ENCODE data around the gene CRACR2B. TPM values are rescaled to one million over a fixed set of nuclear protein-coding genes. Genes with fewer than 3 reads are reported as not detected.

CRACR2B gene
- total and polyA plus RNA-seq, 2 of the 13 experiments (the other 11 are each of a cell fraction or from before 2014, with no cell fraction given), result 14.9 to 21.0 TPM

GRCh38 chr11:813456-814096 lies 14.1 kb upstream of the CRACR2B start (continued):
- 0 out of 2 replicates have a peak, but pooled peaks have one; percentile 36 for TF ChIP-seq ZNF274 (CRISPR knock-in tag; IDR thresholded peaks at IDR 0.05)
- TF ChIP-seq ZNF572 (CRISPR knock-in tag; IDR thresholded peaks at IDR 0.05), result no peak
- no peak for TF ChIP-seq SMARCC2 (IDR thresholded peaks at IDR 0.05)
- no peak for TF ChIP-seq PRMT3 (CRISPR knock-in tag; IDR thresholded peaks at IDR 0.05; ENCODE audit: borderline replicate concordance, low read depth)
- no peak for TF ChIP-seq ASH2L (IDR thresholded peaks at IDR 0.05; ENCODE audit: insufficient read length, low read depth, low read length)
- TF ChIP-seq, protein P1, sequence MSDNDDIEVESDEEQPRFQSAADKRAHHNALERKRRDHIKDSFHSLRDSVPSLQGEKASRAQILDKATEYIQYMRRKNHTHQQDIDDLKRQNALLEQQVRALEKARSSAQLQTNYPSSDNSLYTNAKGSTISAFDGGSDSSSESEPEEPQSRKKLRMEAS (IDR thresholded peaks at IDR 0.05), result no peak
- TF ChIP-seq PAF1 (CRISPR knock-in tag; IDR thresholded peaks at IDR 0.05), result peak; percentile 91
- TF ChIP-seq AKAP8 (CRISPR knock-in tag; IDR thresholded peaks at IDR 0.05), result peak; percentile 49; the same call in 1 of the 2 replicates
- no peak for TF ChIP-seq NFKBIZ (CRISPR knock-in tag; IDR thresholded peaks at IDR 0.05)
- TF ChIP-seq, protein P2, sequence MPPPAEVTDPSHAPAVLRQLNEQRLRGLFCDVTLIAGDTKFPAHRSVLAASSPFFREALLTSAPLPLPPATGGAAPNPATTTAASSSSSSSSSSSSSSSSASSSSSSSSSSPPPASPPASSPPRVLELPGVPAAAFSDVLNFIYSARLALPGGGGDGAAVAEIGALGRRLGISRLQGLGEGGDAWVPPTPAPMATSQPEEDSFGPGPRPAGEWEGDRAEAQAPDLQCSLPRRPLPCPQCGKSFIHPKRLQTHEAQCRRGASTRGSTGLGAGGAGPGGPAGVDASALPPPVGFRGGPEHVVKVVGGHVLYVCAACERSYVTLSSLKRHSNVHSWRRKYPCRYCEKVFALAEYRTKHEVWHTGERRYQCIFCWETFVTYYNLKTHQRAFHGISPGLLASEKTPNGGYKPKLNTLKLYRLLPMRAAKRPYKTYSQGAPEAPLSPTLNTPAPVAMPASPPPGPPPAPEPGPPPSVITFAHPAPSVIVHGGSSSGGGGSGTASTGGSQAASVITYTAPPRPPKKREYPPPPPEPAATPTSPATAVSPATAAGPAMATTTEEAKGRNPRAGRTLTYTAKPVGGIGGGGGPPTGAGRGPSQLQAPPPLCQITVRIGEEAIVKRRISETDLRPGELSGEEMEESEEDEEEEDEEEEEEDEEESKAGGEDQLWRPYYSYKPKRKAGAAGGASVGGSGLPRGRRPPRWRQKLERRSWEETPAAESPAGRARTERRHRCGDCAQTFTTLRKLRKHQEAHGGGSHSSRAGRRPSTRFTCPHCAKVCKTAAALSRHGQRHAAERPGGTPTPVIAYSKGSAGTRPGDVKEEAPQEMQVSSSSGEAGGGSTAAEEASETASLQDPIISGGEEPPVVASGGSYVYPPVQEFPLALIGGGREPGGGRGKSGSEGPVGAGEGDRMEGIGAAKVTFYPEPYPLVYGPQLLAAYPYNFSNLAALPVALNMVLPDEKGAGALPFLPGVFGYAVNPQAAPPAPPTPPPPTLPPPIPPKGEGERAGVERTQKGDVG (CRISPR knock-in tag; IDR thresholded peaks at IDR 0.05; ENCODE audit: borderline replicate concordance), result no peak
- TF ChIP-seq ZNF543 (CRISPR knock-in tag; IDR thresholded peaks at IDR 0.05), result no peak
- no peak for TF ChIP-seq KLF11 (CRISPR knock-in tag; IDR thresholded peaks at IDR 0.05)
- peak; percentile 82; the same call in 1 of the 2 replicates for TF ChIP-seq POLR2AphosphoS2 (IDR thresholded peaks at IDR 0.05; ENCODE audit: low read depth, low read length)
- TF ChIP-seq, protein P3, sequence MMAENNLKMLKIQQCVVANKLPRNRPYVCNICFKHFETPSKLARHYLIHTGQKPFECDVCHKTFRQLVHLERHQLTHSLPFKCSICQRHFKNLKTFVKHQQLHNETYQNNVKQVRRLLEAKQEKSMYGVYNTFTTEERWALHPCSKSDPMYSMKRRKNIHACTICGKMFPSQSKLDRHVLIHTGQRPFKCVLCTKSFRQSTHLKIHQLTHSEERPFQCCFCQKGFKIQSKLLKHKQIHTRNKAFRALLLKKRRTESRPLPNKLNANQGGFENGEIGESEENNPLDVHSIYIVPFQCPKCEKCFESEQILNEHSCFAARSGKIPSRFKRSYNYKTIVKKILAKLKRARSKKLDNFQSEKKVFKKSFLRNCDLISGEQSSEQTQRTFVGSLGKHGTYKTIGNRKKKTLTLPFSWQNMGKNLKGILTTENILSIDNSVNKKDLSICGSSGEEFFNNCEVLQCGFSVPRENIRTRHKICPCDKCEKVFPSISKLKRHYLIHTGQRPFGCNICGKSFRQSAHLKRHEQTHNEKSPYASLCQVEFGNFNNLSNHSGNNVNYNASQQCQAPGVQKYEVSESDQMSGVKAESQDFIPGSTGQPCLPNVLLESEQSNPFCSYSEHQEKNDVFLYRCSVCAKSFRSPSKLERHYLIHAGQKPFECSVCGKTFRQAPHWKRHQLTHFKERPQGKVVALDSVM (CRISPR knock-in tag; IDR thresholded peaks at IDR 0.05), result no peak
- no peak for TF ChIP-seq TCF7L2 (IDR thresholded peaks at IDR 0.05; ENCODE audit: low read depth, low read length)
- 0 out of 2 replicates have a peak, but pooled peaks have one; percentile 59 for TF ChIP-seq ZC3H13 (CRISPR knock-in tag; IDR thresholded peaks at IDR 0.05)
- TF ChIP-seq, protein P4, sequence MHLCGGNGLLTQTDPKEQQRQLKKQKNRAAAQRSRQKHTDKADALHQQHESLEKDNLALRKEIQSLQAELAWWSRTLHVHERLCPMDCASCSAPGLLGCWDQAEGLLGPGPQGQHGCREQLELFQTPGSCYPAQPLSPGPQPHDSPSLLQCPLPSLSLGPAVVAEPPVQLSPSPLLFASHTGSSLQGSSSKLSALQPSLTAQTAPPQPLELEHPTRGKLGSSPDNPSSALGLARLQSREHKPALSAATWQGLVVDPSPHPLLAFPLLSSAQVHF (CRISPR knock-in tag; IDR thresholded peaks at IDR 0.05), result no peak
- TF ChIP-seq SRY (CRISPR knock-in tag; IDR thresholded peaks at IDR 0.05), result no peak
- TF ChIP-seq ZNF292 (CRISPR knock-in tag; IDR thresholded peaks at IDR 0.05; ENCODE audit: borderline replicate concordance, low read depth), result no peak
- TF ChIP-seq SP5 (CRISPR knock-in tag; IDR thresholded peaks at IDR 0.05; ENCODE audit: borderline replicate concordance, low read depth), result no peak
- no peak for TF ChIP-seq REPIN1 (CRISPR knock-in tag; IDR thresholded peaks at IDR 0.05; ENCODE audit: borderline replicate concordance, low read depth)
- TF ChIP-seq AGO2 (optimal IDR thresholded peaks at IDR 0.05; ENCODE audit: low read depth, low read length), result peak; percentile 96
- TF ChIP-seq ZNF7 (CRISPR knock-in tag; IDR thresholded peaks at IDR 0.05), result no peak

Data from HepG2 (cell line).